ENCODE measurements around the gene FGF12.

GRCh38 chr3:192382861-192383260, 344.5 kb downstream of the FGF12 start:
- TF ChIP-seq CTCF (IDR thresholded peaks at IDR 0.05) (no peak), POLR2A (IDR thresholded peaks at IDR 0.05) (no peak)
